Measurements from ENCODE around the gene KCNJ12.

The KCNJ12 gene

GRCh38 chr17:21368545-21369246, 7.5 kb upstream of the KCNJ12 start:
- no peak for DNase-seq

- no peak for DNase-seq
Observed at GRCh38 chr17:21369395-21369794, 6.8 kb upstream of the KCNJ12 start.

- DNase-seq, result no peak
Observed at GRCh38 chr17:21370430-21370829, 5.7 kb upstream of the KCNJ12 start.

- DNase-seq, result no peak
Observed at GRCh38 chr17:21371511-21372081, 4.6 kb upstream of the KCNJ12 start.

GRCh38 chr17:21372256-21372954, 3.8 kb upstream of the KCNJ12 start:
- DNase-seq, result no peak

GRCh38 chr17:21373036-21373435, 3.1 kb upstream of the KCNJ12 start:
- no peak for DNase-seq

- DNase-seq, result no peak
Observed at GRCh38 chr17:21373696-21374440, 2.3 kb upstream of the KCNJ12 start.

- DNase-seq, result no peak
Observed at GRCh38 chr17:21374441-21375161, 1.6 kb upstream of the KCNJ12 start.

- no peak for DNase-seq
Observed at GRCh38 chr17:21375162-21375560, 996 bp upstream of the KCNJ12 start.

- DNase-seq, result no peak
Observed at GRCh38 chr17:21375757-21376080, 438 bp upstream of the KCNJ12 start.

GRCh38 chr17:21376759-21377690, 868 bp downstream of the KCNJ12 start:
- DNase-seq, result no peak

GRCh38 chr17:21377705-21378396, 1.7 kb downstream of the KCNJ12 start:
- DNase-seq, result no peak

GRCh38 chr17:21378553-21378952, 2.4 kb downstream of the KCNJ12 start:
- no peak for DNase-seq

GRCh38 chr17:21379080-21379711, 3.0 kb downstream of the KCNJ12 start:
- peak; percentile 29 for DNase-seq

- DNase-seq, result no peak
Observed at GRCh38 chr17:21380659-21381058, 4.5 kb downstream of the KCNJ12 start.

- no peak for DNase-seq
Observed at GRCh38 chr17:21381076-21381706, 5.0 kb downstream of the KCNJ12 start.

- no peak for DNase-seq
Observed at GRCh38 chr17:21382560-21383495, 6.7 kb downstream of the KCNJ12 start.

- DNase-seq, result no peak
Observed at GRCh38 chr17:21385281-21385845, 9.2 kb downstream of the KCNJ12 start.

GRCh38 chr17:21387616-21388015, 11.5 kb downstream of the KCNJ12 start:
- DNase-seq, result no peak
